Chondrocyte (in vitro differentiated cells): ENCODE data around the gene UNKL. TPM values are rescaled to one million over a fixed set of nuclear protein-coding genes. Genes with fewer than 3 reads are reported as not detected.
A peak's percentile ranks its signal among the peaks of the same experiment; 100 is the strongest.

Source experiments
- DNase-seq: peaks from one replicate; pipeline ENCODE4 v3.0.0; 2021; ENCODE audit warnings: mixed read lengths, low spot score
- H3K27ac Mint-ChIP-seq: one replicate; pipeline ENCODE4 v1.8.0; 2021; ENCODE audit warnings: mild to moderate bottlenecking, moderate library complexity, mixed read lengths; ENCODE audit not compliant: unreplicated experiment
- H3K27me3 Mint-ChIP-seq: 2 replicates; pipeline ENCODE4 v1.8.0; 2021; ENCODE audit warnings: low read depth, mixed read lengths
- H3K36me3 Mint-ChIP-seq: 2 replicates; pipeline ENCODE4 v1.8.0; 2021; ENCODE audit warnings: low read depth, mixed read lengths
- H3K4me1 Mint-ChIP-seq: 2 replicates; pipeline ENCODE4 v1.8.0; 2021; ENCODE audit warnings: low read depth, mild to moderate bottlenecking, mixed read lengths
- H3K4me3 Mint-ChIP-seq: one replicate; pipeline ENCODE4 v1.8.0; 2021; ENCODE audit warnings: mild to moderate bottlenecking, moderate library complexity, mixed read lengths; ENCODE audit not compliant: unreplicated experiment
- H3K9me3 Mint-ChIP-seq: 2 replicates; pipeline ENCODE4 v1.8.0; 2021; ENCODE audit warnings: low read depth, mixed read lengths
- CTCF ChIP-seq: fragments of 200-600 bp; sonication (generic); IDR thresholded peaks from 2 replicates; pipeline ENCODE4 v1.5.0; 2021; ENCODE audit warnings: antibody characterized with exemption, mild to moderate bottlenecking, moderate library complexity
- total RNA-seq: library from RNA; stranded (reverse); gene quantifications from 3 replicates; pipeline ENCODE4 v1.2.1, GENCODE V29; 2021

UNKL gene
- total RNA-seq, 1 donor from 2014 or later, result 12.6 TPM

GRCh38 chr16:1349951-1350350 lies 64.6 kb downstream of the UNKL start:
- no peak for DNase-seq
- no peaks in the 10 kb centered on the region for H3K27me3 Mint-ChIP-seq
- no peak for TF ChIP-seq CTCF
- H3K4me3 Mint-ChIP-seq, result peak overlapping the region; percentile 73
- H3K9me3 Mint-ChIP-seq, result no peaks in the 10 kb centered on the region
- peaks cover 36% of the 10 kb centered on the region for H3K4me1 Mint-ChIP-seq
- peaks cover 2% of the 10 kb centered on the region for H3K36me3 Mint-ChIP-seq
- no peak overlapping the region for H3K27ac Mint-ChIP-seq

- no peak for TF ChIP-seq CTCF
- H3K9me3 Mint-ChIP-seq, result no peaks in the 10 kb centered on the region
- H3K27ac Mint-ChIP-seq, result no peak overlapping the region
- no peak overlapping the region for H3K4me3 Mint-ChIP-seq
- H3K4me1 Mint-ChIP-seq, result peaks cover 33% of the 10 kb centered on the region
- peaks cover 2% of the 10 kb centered on the region for H3K36me3 Mint-ChIP-seq
- no peak for DNase-seq
- no peaks in the 10 kb centered on the region for H3K27me3 Mint-ChIP-seq
Observed at GRCh38 chr16:1349351-1349750, 65.2 kb downstream of the UNKL start.

- Mint-ChIP-seq H3K27ac (no peak overlapping the region), H3K36me3 (peaks cover 2% of the 10 kb centered on the region), H3K4me1 (peaks cover 32% of the 10 kb centered on the region), H3K9me3 (no peaks in the 10 kb centered on the region), H3K27me3 (no peaks in the 10 kb centered on the region), H3K4me3 (no peak overlapping the region)
- no peak for DNase-seq
- no peak for TF ChIP-seq CTCF
Observed at GRCh38 chr16:1348926-1349325, 65.6 kb downstream of the UNKL start.

GRCh38 chr16:1348441-1348840 lies 66.1 kb downstream of the UNKL start:
- Mint-ChIP-seq H3K36me3 (peaks cover 2% of the 10 kb centered on the region), H3K27ac (no peak overlapping the region), H3K4me1 (peaks cover 29% of the 10 kb centered on the region), H3K9me3 (no peaks in the 10 kb centered on the region), H3K27me3 (no peaks in the 10 kb centered on the region), H3K4me3 (no peak overlapping the region)
- no peak for TF ChIP-seq CTCF
- DNase-seq, result no peak

- DNase-seq, result no peak
- H3K36me3 Mint-ChIP-seq, result peaks cover 2% of the 10 kb centered on the region
- H3K27me3 Mint-ChIP-seq, result peaks cover 2% of the 10 kb centered on the region
- no peak overlapping the region for H3K4me3 Mint-ChIP-seq
- H3K9me3 Mint-ChIP-seq, result no peaks in the 10 kb centered on the region
- H3K27ac Mint-ChIP-seq, result no peak overlapping the region
- no peak for TF ChIP-seq CTCF
- H3K4me1 Mint-ChIP-seq, result peaks cover 29% of the 10 kb centered on the region
Observed at GRCh38 chr16:1347962-1348361, 66.5 kb downstream of the UNKL start.
